BE2C (cell line): ENCODE measurements around the gene ATP11A.
A peak's percentile ranks its signal among the peaks of the same experiment; 100 is the strongest.

Experiments used
- DNase-seq: peaks from one replicate; pipeline ENCODE4 v3.0.0-alpha.2; 2020
- H3K27me3 ChIP-seq: fragments of 250-450 bp; sonication (Bioruptor Pico); 2 replicates; pipeline ENCODE4 v1.5.1; 2020; ENCODE audit warnings: mild to moderate bottlenecking
- H3K36me3 ChIP-seq: fragments of 250-450 bp; sonication (Bioruptor Pico); 2 replicates; pipeline ENCODE4 v1.5.1; 2020; ENCODE audit warnings: mild to moderate bottlenecking
- H3K4me1 ChIP-seq: fragments of 250-450 bp; sonication (Bioruptor Pico); 2 replicates; pipeline ENCODE4 v1.5.1; 2020
- H3K4me3 ChIP-seq: 2 replicates; pipeline ENCODE4 v1.5.1; 2011; ENCODE audit warnings: low read depth, low read length
- H3K9me3 ChIP-seq: fragments of 250-450 bp; sonication (Bioruptor Pico); 2 replicates; pipeline ENCODE4 v1.5.1; 2020
- TF ChIP-seq, protein P1 (sequence below): IDR thresholded peaks from 2 replicates; pipeline ENCODE4 v1.5.1; 2012; ENCODE audit warnings: mild to moderate bottlenecking, low read depth, low read length

Gene ATP11A

DNA sequence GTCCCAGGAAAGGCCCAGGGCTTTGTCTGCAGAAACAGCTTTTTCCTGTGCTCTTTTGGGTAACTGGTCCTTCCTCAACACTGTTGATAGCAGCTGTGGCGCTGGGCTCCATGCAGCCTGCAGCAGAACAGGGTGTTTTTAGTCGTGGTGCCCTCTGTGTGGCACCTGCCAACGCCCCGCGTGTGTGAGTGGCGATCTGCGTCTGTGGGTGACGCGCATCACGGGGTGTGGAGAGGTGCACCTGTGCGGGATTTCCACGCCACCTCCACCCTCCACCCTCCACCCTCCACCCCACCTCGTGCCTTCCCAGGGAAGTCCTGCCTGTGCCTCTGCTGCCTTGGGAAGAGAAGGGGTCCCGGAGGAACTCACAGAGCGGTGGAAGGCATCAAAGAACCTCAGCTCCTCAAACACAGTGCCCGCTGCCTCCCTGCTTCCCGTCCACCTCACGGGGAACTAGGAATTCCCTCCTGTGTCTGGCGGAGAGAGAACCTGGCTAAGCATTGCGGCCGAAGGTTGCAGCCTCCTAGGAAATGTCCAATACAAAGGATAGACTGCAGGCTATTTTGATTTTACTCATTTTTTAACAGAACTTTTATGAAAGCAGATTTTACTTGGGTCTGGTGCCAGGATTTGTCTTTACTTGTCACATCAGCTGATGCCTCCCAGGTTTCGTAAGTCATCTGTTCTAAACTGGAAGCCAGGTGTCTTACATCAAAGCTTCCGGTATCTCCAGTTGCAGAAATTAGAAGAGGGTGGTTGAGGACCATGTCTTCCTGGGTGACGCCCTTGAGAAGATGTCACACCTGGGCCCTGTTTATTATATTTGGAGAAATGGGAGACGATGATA lies 84.0 kb downstream of the ATP11A start:
- no peaks in the 10 kb centered on the region for H3K9me3 ChIP-seq
- no peaks in the 10 kb centered on the region for H3K27me3 ChIP-seq
- DNase-seq, result no peak
- H3K4me3 ChIP-seq, result no peak overlapping the region
- H3K36me3 ChIP-seq, result no peaks in the 10 kb centered on the region
- H3K4me1 ChIP-seq, result peaks cover 5% of the 10 kb centered on the region
- TF ChIP-seq, protein P1, sequence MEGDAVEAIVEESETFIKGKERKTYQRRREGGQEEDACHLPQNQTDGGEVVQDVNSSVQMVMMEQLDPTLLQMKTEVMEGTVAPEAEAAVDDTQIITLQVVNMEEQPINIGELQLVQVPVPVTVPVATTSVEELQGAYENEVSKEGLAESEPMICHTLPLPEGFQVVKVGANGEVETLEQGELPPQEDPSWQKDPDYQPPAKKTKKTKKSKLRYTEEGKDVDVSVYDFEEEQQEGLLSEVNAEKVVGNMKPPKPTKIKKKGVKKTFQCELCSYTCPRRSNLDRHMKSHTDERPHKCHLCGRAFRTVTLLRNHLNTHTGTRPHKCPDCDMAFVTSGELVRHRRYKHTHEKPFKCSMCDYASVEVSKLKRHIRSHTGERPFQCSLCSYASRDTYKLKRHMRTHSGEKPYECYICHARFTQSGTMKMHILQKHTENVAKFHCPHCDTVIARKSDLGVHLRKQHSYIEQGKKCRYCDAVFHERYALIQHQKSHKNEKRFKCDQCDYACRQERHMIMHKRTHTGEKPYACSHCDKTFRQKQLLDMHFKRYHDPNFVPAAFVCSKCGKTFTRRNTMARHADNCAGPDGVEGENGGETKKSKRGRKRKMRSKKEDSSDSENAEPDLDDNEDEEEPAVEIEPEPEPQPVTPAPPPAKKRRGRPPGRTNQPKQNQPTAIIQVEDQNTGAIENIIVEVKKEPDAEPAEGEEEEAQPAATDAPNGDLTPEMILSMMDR, result no peak

GRCh38 chr13:112774448-112774792 lies 84.6 kb downstream of the ATP11A start:
- H3K4me1 ChIP-seq, result peaks cover 5% of the 10 kb centered on the region
- H3K9me3 ChIP-seq, result no peaks in the 10 kb centered on the region
- TF ChIP-seq, protein P1, result no peak
- no peaks in the 10 kb centered on the region for H3K36me3 ChIP-seq
- H3K27me3 ChIP-seq, result no peaks in the 10 kb centered on the region
- no peak for DNase-seq
- no peak overlapping the region for H3K4me3 ChIP-seq

- H3K4me1 ChIP-seq, result peaks cover 5% of the 10 kb centered on the region
- TF ChIP-seq, protein P1, result no peak
- H3K36me3 ChIP-seq, result no peaks in the 10 kb centered on the region
- no peak overlapping the region for H3K4me3 ChIP-seq
- no peaks in the 10 kb centered on the region for H3K27me3 ChIP-seq
- no peak for DNase-seq
- no peaks in the 10 kb centered on the region for H3K9me3 ChIP-seq
These were observed 85.2 kb downstream of the ATP11A start for GRCh38 chr13:112774829-112775565.

GRCh38 chr13:112775791-112776279 lies 86.0 kb downstream of the ATP11A start:
- Histone ChIP-seq H3K4me1 (peaks cover 5% of the 10 kb centered on the region), H3K9me3 (no peaks in the 10 kb centered on the region), H3K36me3 (no peaks in the 10 kb centered on the region), H3K27me3 (no peaks in the 10 kb centered on the region), H3K4me3 (no peak overlapping the region)
- DNase-seq, result peak; percentile 32
- TF ChIP-seq, protein P1, result no peak

DNA sequence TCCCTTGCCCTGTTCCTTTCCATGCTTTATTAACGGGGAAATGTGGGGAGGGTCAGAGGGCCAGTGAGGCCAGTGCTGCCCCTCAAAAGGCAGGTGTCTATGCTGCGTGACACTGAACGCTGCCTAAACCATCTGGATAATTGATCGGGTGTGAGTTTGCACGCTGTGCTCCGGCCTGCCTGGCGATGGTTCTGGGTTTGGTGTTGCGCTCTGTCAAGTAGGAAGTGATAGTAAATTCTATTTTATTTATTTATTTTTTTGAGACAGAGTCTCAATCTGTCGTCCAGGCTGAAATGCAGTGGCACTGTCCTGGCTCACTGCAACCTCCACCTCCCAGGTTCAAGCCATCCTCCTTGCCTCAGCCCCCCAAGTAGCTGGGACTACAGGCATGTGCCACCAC lies 86.5 kb downstream of the ATP11A start:
- H3K9me3 ChIP-seq, result no peaks in the 10 kb centered on the region
- no peak overlapping the region for H3K4me3 ChIP-seq
- no peaks in the 10 kb centered on the region for H3K27me3 ChIP-seq
- peaks cover 5% of the 10 kb centered on the region for H3K4me1 ChIP-seq
- H3K36me3 ChIP-seq, result no peaks in the 10 kb centered on the region
- DNase-seq, result no peak
- TF ChIP-seq, protein P1, result no peak

GRCh38 chr13:112776971-112777370 lies 87.1 kb downstream of the ATP11A start:
- no peaks in the 10 kb centered on the region for H3K27me3 ChIP-seq
- no peak overlapping the region for H3K4me3 ChIP-seq
- TF ChIP-seq, protein P1, result no peak
- H3K9me3 ChIP-seq, result no peaks in the 10 kb centered on the region
- no peaks in the 10 kb centered on the region for H3K36me3 ChIP-seq
- no peak for DNase-seq
- H3K4me1 ChIP-seq, result peaks cover 2% of the 10 kb centered on the region
